T-helper 2 cell (primary cell): Measurements from ENCODE around the gene ACTMAP.
"Not testable (repeated sequence)": the region's sequence is repeated elsewhere in the genome, so short reads cannot be mapped to it uniquely, and the experiment has no call there.

ENCODE experiments used
- DNase-seq, 5 experiments: peaks; one replicate each; pipeline versions ENCODE4 v3.0.0 to v3.0.0-alpha.2; 2012 to 2022

Gene ACTMAP

GRCh38 chr19:40742886-40743285, 7.4 kb downstream of the ACTMAP start:
- DNase-seq, result no peak

- DNase-seq, result no peak
Measured at GRCh38 chr19:40742477-40742876, 7.8 kb downstream of the ACTMAP start.

- no peak for DNase-seq
Measured at GRCh38 chr19:40741527-40742390, 8.5 kb downstream of the ACTMAP start.

- DNase-seq, result no peak
Measured at GRCh38 chr19:40740747-40741146, 9.5 kb downstream of the ACTMAP start.

- DNase-seq, result no peak
Measured at GRCh38 chr19:40739871-40740703, 10.2 kb downstream of the ACTMAP start.

GRCh38 chr19:40739030-40739839, 11.0 kb downstream of the ACTMAP start:
- DNase-seq, result no peak

GRCh38 chr19:40737102-40737644, 13.1 kb downstream of the ACTMAP start:
- DNase-seq, result no peak

- DNase-seq, result no peak
Measured at GRCh38 chr19:40736661-40737060, 13.6 kb downstream of the ACTMAP start.

GRCh38 chr19:40735013-40735771, 15.1 kb downstream of the ACTMAP start:
- DNase-seq, result no peak

- DNase-seq, result no peak
Measured at GRCh38 chr19:40733149-40733548, 17.1 kb downstream of the ACTMAP start.

- not testable (repeated sequence) for DNase-seq
Measured at GRCh38 chr19:40732304-40732703, 18.0 kb downstream of the ACTMAP start.

- DNase-seq, result not testable (repeated sequence)
Measured at GRCh38 chr19:40730065-40730464, 20.2 kb downstream of the ACTMAP start.

GRCh38 chr19:40726279-40726678, 24.0 kb downstream of the ACTMAP start:
- DNase-seq, result no peak

- DNase-seq, result no peak
Measured at GRCh38 chr19:40724855-40725254, 25.4 kb downstream of the ACTMAP start.

GRCh38 chr19:40724315-40724714, 26.0 kb downstream of the ACTMAP start:
- no peak for DNase-seq

- DNase-seq, result no peak
Measured at GRCh38 chr19:40723661-40724254, 26.5 kb downstream of the ACTMAP start.

- DNase-seq, result no peak
Measured at GRCh38 chr19:40721936-40722661, 28.2 kb downstream of the ACTMAP start.

- no peak for DNase-seq
Measured at GRCh38 chr19:40721140-40721486, 29.2 kb downstream of the ACTMAP start.

- no peak for DNase-seq
Measured at GRCh38 chr19:40719414-40719894, 30.8 kb downstream of the ACTMAP start.

- DNase-seq, result no peak
Measured at GRCh38 chr19:40718774-40719391, 31.4 kb downstream of the ACTMAP start.
